AG04450 (cell line): ENCODE results near the gene YJU2. TPM values are rescaled to one million over a fixed set of nuclear protein-coding genes. Genes with fewer than 3 reads are reported as not detected.
"Not testable (repeated sequence)": the region's sequence is repeated elsewhere in the genome, so short reads cannot be mapped to it uniquely, and the experiment has no call there.

Source experiments
- CTCF ChIA-PET: fragments of 300-600, 350-600 bp; formaldehyde crosslinking; extraction: SDS; loops from one replicate; lab custom pipeline; 2022; ENCODE audit warnings: antibody characterized with exemption, inconsistent platforms; lab: Charles Lee
- POLR2A ChIA-PET: fragments of 350-600 bp; formaldehyde crosslinking; extraction: SDS; loops from one replicate; lab custom pipeline; 2021; ENCODE audit warnings: antibody characterized with exemption, inconsistent platforms; lab: Yijun Ruan, JAX
- DNase-seq: peaks from one replicate; pipeline ENCODE4 v3.0.0-alpha.2; 2011; ENCODE audit warnings: low read depth, low spot score
- H3K27ac ChIP-seq: one replicate; pipeline ENCODE4 v1.5.1; 2012; ENCODE audit warnings: low read depth, low read length, control low read depth
- H3K27me3 ChIP-seq: one replicate; pipeline ENCODE4 v1.6.0; 2012; ENCODE audit warnings: low read length; ENCODE audit not compliant: control insufficient read depth, insufficient read depth
- H3K4me3 ChIP-seq: 2 replicates; pipeline ENCODE4 v1.5.1; 2011; ENCODE audit warnings: mild to moderate bottlenecking, low read depth, low read length, control low read depth
- H3K9me3 ChIP-seq: 2 replicates; pipeline ENCODE4 v1.5.1; 2012; ENCODE audit warnings: low read length; ENCODE audit not compliant: control insufficient read depth, insufficient read depth
- CTCF ChIP-seq: IDR thresholded peaks from 2 replicates; pipeline ENCODE4 v1.5.1; 2011; ENCODE audit warnings: low read depth, low read length, control low read depth, inconsistent platforms
- polyA plus RNA-seq: library from polyadenylated mRNA; depleted of rRNA; stranded (reverse); fragments of >200 nt; gene quantifications from 2 replicates; pipeline ENCODE4 v1.2.3, GENCODE V29; 2011

The YJU2 gene
- polyA plus RNA-seq, 1 experiment, result 10.2 TPM

- no peak for TF ChIP-seq CTCF
- Histone ChIP-seq H3K9me3 (no peaks in the 10 kb centered on the region; the same call in 1 of the 2 replicates), H3K27me3 (peaks cover 6% of the 10 kb centered on the region), H3K27ac (no peak overlapping the region), H3K4me3 (no peak overlapping the region)
- POLR2A ChIA-PET, result interaction anchor here (0.6 kb wide), 2 partner anchors 156 to 1526 kb away, joined by 3 to 4 read pairs; no protein-coding TSS in a partner anchor
- no peak for DNase-seq
- CTCF ChIA-PET, result interaction anchor here (0.6 to 1.4 kb wide), 5 partner anchors 10 to 433 kb away, joined by 3 to 5 read pairs (median 4); no protein-coding TSS in a partner anchor
Observed at GRCh38 chr19:4232614-4233281, 14.1 kb upstream of the YJU2 start.

- DNase-seq, result no peak
- H3K27me3 ChIP-seq, result peaks cover 2% of the 10 kb centered on the region
- CTCF ChIA-PET, result interaction anchor here (0.6 to 1.6 kb wide), 6 partner anchors 10 to 434 kb away, joined by 3 to 5 read pairs (median 4); no protein-coding TSS in a partner anchor
- POLR2A ChIA-PET, result no interaction called here
- no peaks in the 10 kb centered on the region; the same call in 1 of the 2 replicates for H3K9me3 ChIP-seq
- H3K4me3 ChIP-seq, result no peak overlapping the region
- peak; percentile 70 for TF ChIP-seq CTCF
- H3K27ac ChIP-seq, result no peak overlapping the region
Observed at GRCh38 chr19:4233282-4233853, 13.5 kb upstream of the YJU2 start.

GRCh38 chr19:4234142-4234861, 12.6 kb upstream of the YJU2 start:
- POLR2A ChIA-PET, result interaction anchor here (0.6 kb wide), 1 partner anchor 118 kb away, joined by 4 read pairs; no protein-coding TSS in a partner anchor
- CTCF ChIA-PET, result interaction anchor here (1.1 to 1.6 kb wide), 3 partner anchors 13 to 118 kb away, joined by 3 to 4 read pairs (median 4); no protein-coding TSS in a partner anchor

GRCh38 chr19:4234862-4235201, 12.0 kb upstream of the YJU2 start:
- H3K27ac ChIP-seq, result no peak overlapping the region
- POLR2A ChIA-PET, result no interaction called here
- no peak overlapping the region for H3K4me3 ChIP-seq
- DNase-seq, result no peak
- CTCF ChIA-PET, result interaction anchor here (1.1 to 1.6 kb wide), 3 partner anchors 13 to 118 kb away, joined by 3 to 4 read pairs (median 4); no protein-coding TSS in a partner anchor
- peaks cover 2% of the 10 kb centered on the region for H3K27me3 ChIP-seq
- no peaks in the 10 kb centered on the region for H3K9me3 ChIP-seq
- no peak for TF ChIP-seq CTCF

More at GRCh38 chr19:4234142-4234861, 12.6 kb upstream of the YJU2 start:
- no peak for DNase-seq
- Histone ChIP-seq H3K9me3 (no peaks in the 10 kb centered on the region; the same call in 1 of the 2 replicates), H3K27me3 (peaks cover 2% of the 10 kb centered on the region), H3K4me3 (no peak overlapping the region), H3K27ac (no peak overlapping the region)
- no peak for TF ChIP-seq CTCF

GRCh38 chr19:4237510-4237909, 9.4 kb upstream of the YJU2 start:
- H3K9me3 ChIP-seq, H3K27me3 ChIP-seq, CTCF ChIA-PET, H3K27ac ChIP-seq, H3K4me3 ChIP-seq, DNase-seq: not testable (repeated sequence)
- POLR2A ChIA-PET, result interaction anchor here (1.1 kb wide), 1 partner anchor 9 kb away, joined by 3 read pairs; the partner anchor contains the start of gene YJU2
